AG10803 (cell line): ENCODE results near the gene ALG12.

Experiments used
- DNase-seq: peaks from one replicate; pipeline ENCODE4 v3.0.0; 2010; ENCODE audit warnings: low read depth
- H3K4me3 ChIP-seq: 2 replicates; pipeline ENCODE4 v1.5.1; 2011; ENCODE audit warnings: mild to moderate bottlenecking, low read length, control low read depth
- TF ChIP-seq, protein P1 (sequence below): conservative IDR thresholded peaks from 2 replicates; pipeline ENCODE4 v1.5.1; 2011; ENCODE audit warnings: mild to moderate bottlenecking, low read length, control low read depth, inconsistent platforms

The ALG12 gene

GRCh38 chr22:49906799-49907290 lies 11.4 kb downstream of the ALG12 start:
- DNase-seq, result no peak
- TF ChIP-seq, protein P1, sequence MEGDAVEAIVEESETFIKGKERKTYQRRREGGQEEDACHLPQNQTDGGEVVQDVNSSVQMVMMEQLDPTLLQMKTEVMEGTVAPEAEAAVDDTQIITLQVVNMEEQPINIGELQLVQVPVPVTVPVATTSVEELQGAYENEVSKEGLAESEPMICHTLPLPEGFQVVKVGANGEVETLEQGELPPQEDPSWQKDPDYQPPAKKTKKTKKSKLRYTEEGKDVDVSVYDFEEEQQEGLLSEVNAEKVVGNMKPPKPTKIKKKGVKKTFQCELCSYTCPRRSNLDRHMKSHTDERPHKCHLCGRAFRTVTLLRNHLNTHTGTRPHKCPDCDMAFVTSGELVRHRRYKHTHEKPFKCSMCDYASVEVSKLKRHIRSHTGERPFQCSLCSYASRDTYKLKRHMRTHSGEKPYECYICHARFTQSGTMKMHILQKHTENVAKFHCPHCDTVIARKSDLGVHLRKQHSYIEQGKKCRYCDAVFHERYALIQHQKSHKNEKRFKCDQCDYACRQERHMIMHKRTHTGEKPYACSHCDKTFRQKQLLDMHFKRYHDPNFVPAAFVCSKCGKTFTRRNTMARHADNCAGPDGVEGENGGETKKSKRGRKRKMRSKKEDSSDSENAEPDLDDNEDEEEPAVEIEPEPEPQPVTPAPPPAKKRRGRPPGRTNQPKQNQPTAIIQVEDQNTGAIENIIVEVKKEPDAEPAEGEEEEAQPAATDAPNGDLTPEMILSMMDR, result no peak
- no peak overlapping the region for H3K4me3 ChIP-seq

- no peak overlapping the region for H3K4me3 ChIP-seq
- TF ChIP-seq, protein P1, result no peak
- DNase-seq, result no peak
Observed at GRCh38 chr22:49906071-49906798, 12.0 kb downstream of the ALG12 start.

- DNase-seq, result no peak
- TF ChIP-seq, protein P1, result no peak
Observed at GRCh38 chr22:49905465-49905864, 12.8 kb downstream of the ALG12 start.

DNA sequence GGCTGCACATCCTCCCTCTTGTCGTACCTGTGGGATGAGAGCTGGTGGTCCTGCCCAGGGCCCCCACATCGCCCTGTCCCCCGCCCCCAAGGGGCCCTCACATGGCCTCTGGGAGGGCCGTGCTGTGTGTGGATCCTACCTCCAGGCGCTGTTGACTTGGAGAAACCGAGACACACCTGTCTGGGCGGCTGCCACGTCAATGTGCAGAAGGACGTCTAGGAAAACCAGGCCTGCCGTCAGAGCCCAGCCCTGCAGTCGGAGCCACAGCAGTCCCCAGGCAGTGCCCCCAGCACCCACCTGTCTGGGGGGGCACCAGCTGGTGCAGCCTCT lies 14.2 kb downstream of the ALG12 start:
- H3K4me3 ChIP-seq, result no peak overlapping the region
- TF ChIP-seq, protein P1, result no peak
- no peak for DNase-seq

More at GRCh38 chr22:49905465-49905864, 12.8 kb downstream of the ALG12 start:
- no peak overlapping the region for H3K4me3 ChIP-seq

- DNase-seq, result no peak
- no peak overlapping the region for H3K4me3 ChIP-seq
- TF ChIP-seq, protein P1, result no peak
Observed at GRCh38 chr22:49903322-49904039, 14.8 kb downstream of the ALG12 start.

DNA sequence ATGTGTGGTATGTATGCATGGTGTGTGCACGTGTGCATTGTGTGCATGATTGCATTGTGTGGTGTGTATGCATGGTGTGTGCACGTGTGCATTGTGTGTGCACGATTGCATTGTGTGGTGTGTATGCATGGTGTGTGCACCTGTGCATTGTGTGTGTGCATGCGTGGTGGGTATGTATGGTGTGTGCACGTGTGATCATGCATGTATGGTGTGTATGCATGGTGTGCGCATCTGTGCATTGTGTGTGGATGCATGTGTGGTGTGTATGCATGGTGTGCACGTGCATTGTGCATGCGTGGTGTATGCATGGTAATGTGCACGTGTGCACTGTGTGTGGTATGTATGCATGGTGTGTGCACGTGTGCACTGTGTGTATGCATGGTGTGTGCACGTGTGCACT lies 16.8 kb downstream of the ALG12 start:
- TF ChIP-seq, protein P1, result no peak
- no peak for DNase-seq
- H3K4me3 ChIP-seq, result no peak overlapping the region
